WTC11 (cell line): ENCODE results near the gene LYSMD1.

ENCODE experiments used
- CTCF ChIP-seq: fragments of 200-600 bp; IDR thresholded peaks from 2 replicates; pipeline ENCODE4 v1.8.0; 2022; ENCODE audit warnings: antibody characterized with exemption
- FOXK1 ChIP-seq: sonication (generic); formaldehyde crosslinking; IDR thresholded peaks from 2 replicates; pipeline ENCODE4 v1.8.0; 2022; ENCODE audit warnings: mild to moderate bottlenecking, moderate library complexity, missing genetic modification reagents
- SP1 ChIP-seq: sonication (generic); formaldehyde crosslinking; conservative IDR thresholded peaks from 2 replicates; pipeline ENCODE4 v1.8.1; 2022; ENCODE audit warnings: missing genetic modification reagents

DNA sequence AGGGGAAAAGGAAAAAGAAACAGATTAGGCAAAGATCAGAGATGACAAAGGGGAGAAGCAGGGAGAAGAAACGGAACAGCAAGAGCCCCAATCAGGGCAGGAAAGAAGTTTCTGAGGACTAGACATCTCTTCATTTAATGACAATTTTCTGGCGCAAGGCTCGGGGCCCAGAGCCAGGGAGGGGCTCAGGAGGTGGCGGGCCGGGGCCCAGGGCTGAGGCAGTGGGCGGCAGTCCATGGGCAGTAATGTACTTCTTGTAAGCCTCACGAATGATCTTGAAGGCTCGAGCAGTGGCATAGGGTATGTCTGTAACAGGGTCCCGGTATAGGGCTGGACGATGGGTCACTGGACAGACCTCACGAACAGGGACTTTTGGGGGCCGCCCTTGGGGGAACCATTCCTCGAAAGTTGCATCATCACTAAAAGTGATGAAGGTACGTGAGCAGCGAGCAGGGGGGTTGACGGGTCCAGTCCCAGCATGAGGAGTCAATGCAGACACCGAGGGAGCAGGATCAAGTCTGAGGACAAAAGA, 10.9 kb upstream of the LYSMD1 start:
- TF ChIP-seq CTCF (no peak), SP1 (CRISPR knock-in tag) (no peak), FOXK1 (CRISPR knock-in tag) (no peak)
